Amygdala (tissue), 56 donors: ENCODE measurements around the gene NOL4L.
A peak's percentile ranks its signal among the peaks of the same experiment; 100 is the strongest.

ENCODE experiments used
- DNase-seq, 56 donors: peaks; one replicate each; lab custom pipeline; 2025; lab: John Stamatoyannopoulos, UW

Gene NOL4L

GRCh38 chr20:32528171-32528891 is 56.8 kb downstream of the NOL4L start:
- DNase-seq = peak in 7 of 56 donors; percentile 12 to 53 (median 31)

- peak in 10 of 56 donors; percentile 13 to 58 (median 26) for DNase-seq
Observed at GRCh38 chr20:32527447-32528055, 57.6 kb downstream of the NOL4L start.

GRCh38 chr20:32527052-32527446 is 58.1 kb downstream of the NOL4L start:
- DNase-seq = no peak

GRCh38 chr20:32526541-32526940 is 58.6 kb downstream of the NOL4L start:
- DNase-seq = no peak

- no peak for DNase-seq
Observed at GRCh38 chr20:32526125-32526524, 59.0 kb downstream of the NOL4L start.

- peak in 43 of 56 donors; percentile 23 to 83 (median 56) for DNase-seq
Observed at GRCh38 chr20:32524829-32525501, 60.2 kb downstream of the NOL4L start.

- DNase-seq = no peak
Observed at GRCh38 chr20:32523613-32524213, 61.4 kb downstream of the NOL4L start.

GRCh38 chr20:32522776-32523612 is 62.1 kb downstream of the NOL4L start:
- no peak for DNase-seq

- DNase-seq = no peak
Observed at GRCh38 chr20:32522526-32522775, 62.7 kb downstream of the NOL4L start.

GRCh38 chr20:32521780-32522525 is 63.2 kb downstream of the NOL4L start:
- DNase-seq = peak in 47 of 56 donors; percentile 20 to 81 (median 52)

GRCh38 chr20:32520927-32521203 is 64.3 kb downstream of the NOL4L start:
- DNase-seq = no peak

- DNase-seq = no peak
Observed at GRCh38 chr20:32519381-32519730, 65.8 kb downstream of the NOL4L start.

- DNase-seq = peak in 2 of 56 donors; percentile 16 to 30
Observed at GRCh38 chr20:32518593-32519380, 66.3 kb downstream of the NOL4L start.

GRCh38 chr20:32517914-32518592 is 67.1 kb downstream of the NOL4L start:
- no peak for DNase-seq

- no peak for DNase-seq
Observed at GRCh38 chr20:32517518-32517873, 67.6 kb downstream of the NOL4L start.

GRCh38 chr20:32516583-32517517 is 68.3 kb downstream of the NOL4L start:
- DNase-seq = peak in 20 of 56 donors; percentile 28 to 67 (median 44)

GRCh38 chr20:32515631-32516101 is 69.5 kb downstream of the NOL4L start:
- no peak for DNase-seq

- no peak for DNase-seq
Observed at GRCh38 chr20:32514760-32515159, 70.4 kb downstream of the NOL4L start.
